HG02610 (cell line): ENCODE data around the gene FAM204A.
A peak's percentile ranks its signal among the peaks of the same experiment; 100 is the strongest.

ENCODE experiments used
- ATAC-seq: cut with Tn5 transposase; IDR thresholded peaks from one replicate; pipeline ENCODE4 v1.9.1; 2021; ENCODE audit warnings: mild to moderate bottlenecking, moderate library complexity; ENCODE audit not compliant: unreplicated experiment

FAM204A gene

DNA sequence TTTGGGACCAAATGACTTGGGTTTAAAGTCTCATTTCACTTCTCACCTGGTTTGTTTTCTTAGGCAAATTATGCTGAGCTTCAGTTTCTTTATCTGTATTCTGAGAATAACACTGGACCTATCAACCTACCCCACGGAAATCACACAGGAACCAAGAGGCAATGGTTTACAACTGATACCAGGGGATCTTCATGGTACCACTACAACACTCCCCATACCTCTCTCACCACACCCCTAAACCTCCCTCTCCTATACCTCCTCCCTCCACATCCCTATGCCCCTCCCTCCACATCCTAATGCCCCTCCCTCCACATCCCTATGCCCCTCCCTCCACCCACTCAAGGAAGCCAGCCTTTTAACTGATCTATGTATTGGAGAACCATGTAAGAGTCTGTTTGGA lies 9.9 kb downstream of the FAM204A start:
- ATAC-seq, result peak; percentile 80

DNA sequence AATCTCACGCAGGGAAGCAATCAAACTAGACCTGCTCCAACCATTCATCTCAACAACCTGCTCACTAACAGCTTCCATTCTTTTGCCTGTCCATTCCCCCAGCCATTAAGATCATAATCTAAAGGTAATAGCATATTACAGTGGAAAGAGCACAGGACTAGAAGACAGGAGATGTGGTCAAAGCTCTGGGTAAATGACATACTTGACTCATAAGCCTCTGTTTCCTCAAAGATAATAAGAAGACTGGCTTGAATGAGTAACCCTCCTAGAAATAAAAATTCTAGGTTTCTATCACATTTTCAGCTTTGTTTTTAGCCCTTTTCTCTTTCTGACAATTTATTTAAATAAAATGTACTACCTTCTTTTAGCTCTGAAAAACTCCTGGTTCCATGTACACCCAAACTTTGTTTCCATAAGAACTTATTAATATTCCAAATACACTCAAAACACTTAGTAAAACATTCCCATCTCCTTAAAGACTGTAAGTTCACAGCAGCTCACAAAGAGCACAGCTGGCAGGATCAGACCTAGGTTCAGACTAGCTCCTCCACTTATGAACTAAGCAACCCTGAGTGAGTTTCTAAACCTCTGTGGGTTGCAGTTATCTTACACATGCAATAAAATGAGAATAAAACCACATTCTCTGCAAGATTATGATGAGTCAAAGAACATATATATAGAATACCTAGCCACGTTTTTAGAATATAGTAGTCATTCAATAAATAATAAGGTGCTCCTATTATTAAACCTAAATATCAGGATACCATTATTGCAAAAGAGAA lies 11.6 kb downstream of the FAM204A start:
- no peak for ATAC-seq

DNA sequence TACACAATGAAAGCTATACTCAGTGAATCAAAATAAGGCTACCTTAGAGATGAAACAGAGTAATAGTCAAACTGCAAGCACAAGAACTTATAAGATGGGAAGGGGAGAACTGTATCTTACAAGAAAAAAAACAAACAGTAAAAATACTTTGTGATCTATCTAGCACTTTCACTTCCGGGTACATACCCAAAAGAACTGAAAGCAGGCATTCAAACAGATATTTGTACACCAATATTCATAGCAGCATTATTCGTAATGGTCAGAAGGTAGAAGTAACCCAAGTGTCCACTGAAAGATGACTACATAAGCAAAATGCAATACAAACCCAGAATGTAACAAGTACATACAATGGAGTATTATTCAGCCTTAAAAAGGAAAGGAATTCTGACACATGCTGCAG lies 18.0 kb downstream of the FAM204A start:
- ATAC-seq, result no peak

DNA sequence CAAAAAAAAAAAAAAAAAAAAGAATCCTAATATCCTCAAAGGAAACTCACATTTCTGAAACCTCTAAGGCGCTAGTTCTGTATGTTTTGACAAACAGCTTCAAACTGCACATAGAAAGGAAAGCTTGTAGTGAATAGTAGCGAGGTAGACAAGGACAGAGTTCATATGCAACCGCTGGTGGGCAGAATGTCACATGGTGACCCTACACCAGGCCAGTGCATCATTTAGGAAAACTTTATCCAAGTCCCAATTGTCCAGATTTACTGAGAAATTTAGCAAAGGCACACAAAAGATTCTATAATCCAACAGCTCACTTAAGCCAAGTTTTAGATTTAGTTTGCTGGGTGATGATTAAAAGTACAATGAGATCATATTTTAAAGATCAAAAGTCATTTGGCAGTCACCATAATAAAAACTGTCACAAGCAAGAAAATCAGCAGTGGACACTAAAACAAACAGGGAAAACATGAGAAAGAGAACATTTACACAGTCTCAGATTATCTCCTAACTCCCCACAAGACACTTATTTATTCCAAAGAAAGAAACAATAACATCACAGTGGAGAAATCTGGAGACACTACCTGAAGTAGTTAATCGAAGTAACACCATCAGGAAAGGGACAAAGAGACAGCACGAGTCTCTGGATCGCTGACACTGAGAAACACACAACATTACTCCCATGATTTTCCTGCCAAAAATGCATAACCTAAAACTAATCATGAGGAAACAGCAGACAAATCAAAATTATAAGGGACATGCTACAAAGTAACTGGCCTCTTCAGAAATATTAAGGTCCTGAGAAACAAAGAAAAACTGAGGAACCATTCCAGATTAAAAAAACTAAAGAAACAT lies 20.2 kb downstream of the FAM204A start:
- ATAC-seq, result no peak

DNA sequence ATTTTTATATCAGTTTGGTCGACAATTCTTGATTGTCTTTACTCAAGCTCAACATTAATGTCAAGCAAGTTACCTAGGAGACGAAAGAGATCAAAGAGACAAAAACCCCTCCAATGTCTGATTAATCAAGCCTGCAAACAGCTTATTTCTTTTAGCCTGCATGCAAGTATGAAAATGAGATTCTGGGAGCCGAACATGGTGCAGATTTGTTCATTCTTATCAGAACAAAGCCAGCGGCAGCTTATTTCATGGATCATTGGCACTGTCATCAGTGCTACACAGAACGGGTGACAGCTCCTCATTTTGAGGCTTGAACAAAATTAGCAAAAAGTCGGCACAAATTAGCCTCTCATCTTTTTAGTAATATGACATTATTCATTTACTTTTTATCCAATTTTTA lies 26.5 kb downstream of the FAM204A start:
- no peak for ATAC-seq

DNA sequence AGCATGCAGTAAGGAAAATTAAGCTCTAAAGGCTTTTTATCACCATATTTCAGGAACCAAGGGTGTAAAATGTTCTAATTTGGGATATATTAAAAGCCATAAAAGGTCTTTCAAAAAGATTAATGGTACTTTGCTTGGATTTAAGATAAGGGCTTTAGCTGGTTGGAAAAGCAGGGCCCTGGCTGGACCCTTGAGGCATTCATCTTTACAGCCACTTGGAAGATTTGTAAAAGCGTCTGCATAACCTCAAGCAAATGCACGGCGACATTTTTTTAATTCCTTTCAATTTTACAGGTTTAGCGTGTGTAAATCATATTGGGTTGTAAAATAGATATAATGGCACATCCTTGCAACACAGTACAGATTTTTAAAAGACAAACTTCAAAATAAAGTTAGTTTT lies 27.2 kb downstream of the FAM204A start:
- ATAC-seq, result no peak

DNA sequence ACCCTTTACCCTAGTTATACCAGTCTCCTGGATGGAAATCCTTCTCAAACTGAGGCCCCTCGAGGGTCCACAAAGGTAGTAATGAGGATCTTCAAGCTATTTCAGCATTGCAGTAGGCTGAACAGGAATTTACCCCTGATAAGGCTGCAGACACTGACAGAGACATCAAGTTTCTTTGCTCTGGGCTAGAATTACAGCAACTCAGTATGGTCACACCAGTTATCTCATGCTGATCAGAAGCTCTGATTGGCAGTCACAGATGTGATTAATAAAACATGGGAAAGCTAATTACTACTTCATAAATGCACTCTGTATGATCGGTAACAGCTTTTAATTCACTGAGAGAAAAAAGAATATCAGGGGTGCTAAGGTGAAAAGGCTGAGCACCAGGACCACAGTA lies 30.6 kb downstream of the FAM204A start:
- ATAC-seq, result no peak

DNA sequence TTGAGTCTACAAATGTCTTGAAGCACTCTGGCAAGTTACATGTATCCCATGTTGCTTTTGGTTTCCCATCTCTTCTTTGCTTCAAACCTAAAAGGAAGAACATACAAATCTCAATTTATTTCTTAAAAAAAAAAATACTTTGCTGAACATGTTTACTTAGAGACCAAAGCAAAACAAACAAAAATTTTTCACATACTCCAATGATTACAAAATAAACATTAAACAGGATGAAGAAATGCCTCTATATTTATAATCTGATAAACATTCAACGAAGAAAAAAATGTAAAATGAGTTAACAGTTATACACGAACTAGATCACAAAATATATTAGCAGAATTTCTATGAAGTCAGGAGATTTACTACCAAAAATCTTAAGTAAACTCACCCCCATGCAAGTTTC lies 31.3 kb downstream of the FAM204A start:
- no peak for ATAC-seq

DNA sequence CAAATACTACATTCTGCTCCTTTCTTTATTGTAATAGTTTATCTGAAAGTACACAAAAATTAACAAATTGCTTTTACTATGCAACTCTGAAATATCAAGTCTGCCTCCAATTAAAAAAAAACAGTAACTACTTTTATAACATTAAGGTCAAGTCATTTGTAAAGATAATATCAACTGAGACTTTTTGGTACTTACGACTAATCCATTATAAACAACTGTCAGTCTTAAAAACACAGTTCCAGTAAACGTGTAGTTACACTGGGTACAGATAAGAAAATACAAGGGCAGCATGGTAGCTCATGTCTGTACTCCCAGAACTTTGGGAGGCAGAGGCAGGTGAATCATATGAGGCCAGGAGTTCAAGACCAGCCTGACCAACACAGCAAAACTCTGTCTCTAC lies 32.2 kb downstream of the FAM204A start:
- ATAC-seq, result no peak

DNA sequence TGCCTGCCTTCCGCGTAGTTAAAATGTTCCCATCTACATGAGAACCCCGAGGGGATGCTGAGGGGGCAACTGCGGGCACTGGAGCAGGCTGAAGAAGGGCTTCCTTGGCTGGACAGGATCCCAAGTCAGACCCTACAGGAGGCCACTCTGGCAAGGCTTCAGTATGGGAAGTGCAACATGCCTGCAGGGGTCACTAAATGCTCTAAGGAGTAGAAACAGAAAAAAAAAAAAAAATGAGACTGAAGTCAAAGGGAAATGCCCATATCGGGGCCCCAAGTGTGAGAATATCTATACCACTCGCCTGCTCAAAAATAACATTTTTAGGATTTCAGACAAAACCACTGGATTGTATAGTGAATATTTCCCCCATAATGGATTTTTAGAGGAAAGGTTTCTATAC lies 33.5 kb downstream of the FAM204A start:
- ATAC-seq, result no peak

DNA sequence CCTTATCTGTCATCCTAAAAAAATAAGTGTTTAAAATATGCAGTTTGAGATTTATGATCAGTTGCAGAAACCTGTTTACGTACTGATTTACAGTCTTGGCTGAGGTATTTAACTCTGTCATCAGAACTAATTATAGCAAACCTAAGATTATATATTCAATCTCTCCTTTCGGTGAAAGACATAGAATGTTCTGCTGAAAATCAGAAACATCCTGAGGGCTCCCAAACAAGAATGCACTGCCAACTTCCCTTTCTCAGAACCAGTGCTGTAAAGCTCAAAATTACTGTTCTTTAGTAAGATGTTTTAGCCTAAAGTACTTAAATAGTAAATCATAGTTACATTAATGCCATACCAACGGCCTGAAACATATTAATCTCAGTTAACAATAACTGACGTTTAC lies 34.3 kb downstream of the FAM204A start:
- no peak for ATAC-seq

DNA sequence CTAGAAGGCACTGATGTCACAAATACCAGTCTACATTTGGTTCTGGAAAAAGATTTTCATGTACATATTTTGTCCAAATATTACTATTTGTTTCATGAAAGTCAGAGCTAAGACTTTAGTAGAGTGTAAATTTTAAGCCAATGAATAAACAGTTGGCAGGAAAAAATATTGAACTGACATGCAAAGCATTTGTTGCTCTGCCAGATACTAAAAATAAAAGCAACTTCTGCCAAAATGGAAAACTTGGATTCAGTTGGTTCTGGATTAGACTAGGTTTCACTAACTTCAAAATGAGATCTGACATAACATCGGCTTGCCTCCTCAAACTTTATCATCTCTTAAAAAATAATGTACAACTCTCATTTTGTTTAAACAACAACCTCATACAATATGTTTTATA lies 34.9 kb downstream of the FAM204A start:
- no peak for ATAC-seq

DNA sequence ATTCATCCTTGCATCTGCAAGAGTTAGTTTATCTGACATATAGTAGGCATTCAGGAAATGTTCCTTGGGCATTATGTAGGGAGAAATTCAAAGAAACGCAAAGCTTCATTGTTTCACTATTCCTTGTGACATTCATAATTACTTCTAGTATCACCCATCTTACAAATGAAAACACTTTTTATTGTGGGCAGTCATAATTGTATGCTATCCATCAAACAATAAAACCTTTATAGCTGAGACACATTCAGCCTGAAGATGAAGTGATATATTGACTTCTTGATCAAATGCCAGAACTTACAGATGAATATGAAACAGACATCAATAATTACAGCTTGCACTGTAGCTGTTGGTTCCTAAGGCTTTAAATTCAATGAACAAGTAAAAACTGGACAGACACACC lies 36.4 kb downstream of the FAM204A start:
- no peak for ATAC-seq

DNA sequence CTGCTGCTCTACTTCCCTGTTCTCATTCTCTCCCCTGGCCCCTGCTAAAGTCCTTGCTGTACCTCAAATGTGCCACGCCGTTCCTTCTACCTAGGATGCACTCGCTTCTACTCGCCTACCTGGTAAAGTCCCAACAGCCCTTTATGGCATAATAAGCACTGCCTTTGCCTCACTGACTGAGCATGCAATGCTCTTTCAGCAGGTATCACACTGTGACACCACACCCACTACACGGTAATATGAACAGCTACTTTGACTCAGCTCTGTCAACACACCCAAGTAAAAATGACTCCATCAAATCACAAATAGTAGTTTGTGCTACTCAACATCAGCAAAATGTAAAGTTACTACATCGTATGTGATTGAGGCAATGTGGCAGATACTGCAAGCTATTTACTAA lies 37.6 kb downstream of the FAM204A start:
- no peak for ATAC-seq

DNA sequence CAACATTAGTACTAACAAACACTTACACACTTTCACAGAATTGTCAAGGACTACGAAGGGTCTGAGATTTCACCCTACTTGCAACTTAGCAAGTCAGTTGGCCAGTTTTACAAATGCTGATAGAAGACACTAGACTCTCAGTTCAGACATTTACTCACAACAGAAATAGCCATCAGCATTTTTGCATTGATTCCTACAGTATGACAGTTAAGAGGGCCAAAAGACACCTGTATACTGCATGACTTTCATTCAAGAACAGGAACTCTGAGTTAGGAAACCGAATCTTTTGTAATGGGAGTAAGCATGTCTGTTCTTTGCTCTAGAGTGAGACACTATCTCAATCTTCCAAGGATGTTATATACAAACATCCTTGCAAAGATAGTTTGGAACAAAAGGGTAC lies 40.9 kb downstream of the FAM204A start:
- no peak for ATAC-seq

DNA sequence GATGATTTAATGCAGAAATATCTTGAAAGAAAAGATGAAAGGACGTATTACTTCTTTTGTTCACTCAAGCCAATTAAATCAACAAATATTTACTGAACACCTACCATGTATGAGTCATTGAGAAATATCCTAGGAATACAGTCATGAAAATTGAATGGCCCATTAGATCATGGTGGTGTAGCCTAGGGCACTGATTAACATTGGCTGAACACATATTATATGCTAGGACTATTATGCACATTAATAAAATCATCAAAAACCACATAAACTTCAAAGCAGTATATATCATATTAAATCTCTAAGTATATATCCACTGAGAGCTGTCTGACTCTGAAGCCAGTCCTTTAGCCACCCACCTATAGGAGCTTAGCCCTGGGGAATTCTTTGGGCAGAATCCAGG lies 41.8 kb downstream of the FAM204A start:
- no peak for ATAC-seq

DNA sequence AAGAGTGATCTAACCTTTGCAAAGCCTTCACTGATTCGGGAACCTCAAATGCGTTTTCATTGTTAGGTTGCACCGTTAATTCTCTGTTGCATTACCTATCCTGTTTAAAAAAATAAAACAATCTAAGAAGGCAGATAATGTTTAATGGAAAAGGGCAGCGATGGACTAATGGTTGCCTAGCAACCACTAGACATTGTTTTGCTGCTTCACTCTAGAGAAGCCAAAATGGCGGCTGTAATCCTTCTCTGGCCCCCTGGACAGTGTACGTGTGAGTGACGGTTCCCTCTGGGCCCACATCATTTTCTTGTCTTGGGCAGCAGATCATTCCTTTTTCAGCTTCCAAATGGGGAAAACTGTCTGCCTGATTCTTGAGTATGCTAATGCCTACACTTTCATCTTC lies 43.3 kb downstream of the FAM204A start:
- no peak for ATAC-seq

DNA sequence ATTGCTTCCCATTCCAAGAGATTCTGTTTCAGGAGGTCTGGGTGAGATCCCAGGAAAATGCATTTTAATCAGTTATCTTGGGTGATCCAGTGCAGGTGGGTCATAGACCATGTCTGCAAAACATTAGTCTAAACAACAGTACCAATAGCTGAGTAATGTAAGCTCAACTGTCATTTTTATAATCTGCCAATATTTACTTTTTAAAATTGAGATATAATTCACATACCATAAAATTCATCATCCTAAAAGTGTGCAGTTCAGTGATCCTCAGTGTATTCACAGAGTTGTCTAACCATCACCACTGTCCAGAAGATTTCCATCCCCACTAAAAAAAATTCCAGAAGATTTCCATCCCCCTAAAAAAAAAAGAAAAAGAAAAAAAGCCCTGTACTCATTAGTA lies 51.0 kb downstream of the FAM204A start:
- ATAC-seq, result no peak

DNA sequence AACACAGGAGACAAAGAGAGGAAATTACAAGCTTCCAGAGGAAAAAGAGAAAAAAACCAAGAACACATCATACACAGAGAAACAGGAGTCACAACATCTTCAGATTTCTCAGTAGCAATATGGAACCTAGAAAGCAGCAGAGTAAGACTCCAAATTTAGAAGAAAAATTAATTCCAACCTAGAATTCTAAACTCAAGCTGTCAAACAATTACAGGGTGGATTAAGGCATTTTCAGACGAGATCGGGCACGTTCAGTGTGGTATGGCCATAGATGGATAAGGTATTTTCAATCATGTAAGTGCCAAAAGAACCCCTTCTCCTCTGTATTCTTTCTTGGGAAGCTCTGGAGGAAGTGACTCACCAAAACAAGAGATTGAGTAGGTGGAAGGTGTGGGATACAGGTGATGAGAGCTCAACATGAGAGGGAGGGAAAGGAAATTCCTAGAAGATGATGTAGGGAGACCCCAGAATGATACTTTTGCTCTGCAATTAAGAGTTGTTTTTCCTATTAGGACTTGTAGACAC lies 51.6 kb downstream of the FAM204A start:
- ATAC-seq, result no peak

DNA sequence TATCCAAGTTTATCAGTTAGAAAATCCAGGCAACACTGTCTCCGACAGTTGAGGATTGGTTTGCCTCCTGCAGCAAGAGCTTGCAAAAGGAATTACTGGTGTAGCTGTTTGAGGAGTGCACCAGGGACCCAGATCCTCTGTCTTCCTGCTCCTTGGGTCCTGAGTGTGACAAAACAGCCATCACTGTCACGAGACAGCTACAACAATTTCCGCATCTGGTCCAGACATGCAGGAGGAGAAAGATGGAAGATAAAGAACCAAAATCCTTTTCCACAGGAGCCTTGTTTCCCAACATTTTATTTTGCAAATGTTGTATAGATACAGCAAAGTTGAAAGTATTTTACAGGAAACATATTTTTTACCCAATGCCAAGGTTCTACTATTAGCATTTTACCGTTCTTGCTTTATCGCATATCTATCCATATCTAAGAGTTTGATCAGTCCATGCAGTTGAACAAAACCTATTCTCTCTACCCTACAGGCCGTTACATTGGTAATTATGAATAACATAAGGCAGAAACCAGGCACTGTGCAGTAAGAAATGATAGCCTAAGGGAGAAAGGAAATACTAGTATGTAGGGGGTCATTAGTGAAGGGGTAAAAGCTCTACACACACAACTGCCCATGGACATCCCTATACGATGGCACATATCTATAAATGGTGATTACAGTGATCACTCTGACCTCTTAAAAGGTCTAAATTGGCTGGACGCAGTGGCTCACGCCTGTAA lies 54.9 kb downstream of the FAM204A start:
- no peak for ATAC-seq

DNA sequence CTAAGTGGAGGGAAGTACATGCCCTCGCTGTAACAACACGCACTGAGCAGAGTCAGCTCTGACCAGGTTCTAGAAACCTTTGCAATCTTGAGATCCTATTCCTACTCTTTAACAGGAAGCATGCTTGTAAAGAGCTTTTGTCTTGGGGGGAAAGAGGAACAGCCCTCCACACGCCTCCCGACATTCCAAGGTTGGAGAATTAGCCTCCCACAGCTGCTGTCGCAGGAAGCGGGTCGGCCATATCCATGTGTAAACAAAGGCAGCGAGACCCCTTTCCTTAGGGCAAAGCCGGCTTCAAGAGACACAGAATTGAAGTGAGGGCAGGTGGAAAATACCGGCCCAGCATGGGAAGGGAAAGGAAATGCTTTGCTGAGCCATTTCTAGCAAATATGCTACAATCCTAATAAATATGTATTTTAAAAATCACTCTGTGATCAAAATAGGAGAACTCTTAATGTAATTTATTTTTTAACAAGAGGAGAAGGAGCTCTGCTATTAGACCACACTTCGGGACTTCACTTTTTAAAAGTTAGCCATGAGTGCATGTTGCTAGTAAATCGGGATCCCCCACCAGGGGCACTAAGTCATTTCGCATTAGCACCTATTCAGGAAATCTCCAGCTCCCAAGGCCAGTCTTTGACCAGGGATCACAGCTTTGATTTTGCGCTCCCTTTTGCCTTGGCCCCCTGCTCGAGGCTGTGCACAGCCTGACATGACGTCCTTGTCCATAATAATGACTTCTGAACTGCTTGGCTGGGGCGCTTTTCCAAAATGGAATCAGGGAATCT lies 55.9 kb downstream of the FAM204A start:
- ATAC-seq, result no peak
